Heart left ventricle (tissue), 16 donors: ENCODE measurements around the gene HYCC1. TPM values are rescaled to one million over a fixed set of nuclear protein-coding genes. Genes with fewer than 3 reads are reported as not detected.

Source experiments
- ATAC-seq, 4 donors: fragments of 200-7000 bp; cut with Tn5 transposase; one replicate each; pipeline ENCODE4 v1.9.1; 2020 to 2022; ENCODE audit warnings: moderate library complexity in 4 of 4, mild to moderate bottlenecking in 3 of 4, moderate number of reproducible peaks in 1 of 4
- DNase-seq, 5 donors: peaks; one replicate each; pipeline ENCODE4 v3.0.0-alpha.2; 2020
- H3K27ac ChIP-seq, 12 donors: fragments of 200-600 bp; sonication (generic) in 4 of 12; one replicate each; pipeline versions ENCODE4 v1.5.0 to v1.8.0; 2016 to 2022; ENCODE audit warnings: mild to moderate bottlenecking in 2 of 12
- H3K27me3 ChIP-seq, 9 donors: fragments of 200-600 bp; sonication (generic) in 2 of 9; one replicate each; pipeline versions ENCODE4 v1.5.1 to v1.8.0; 2016 to 2022; ENCODE audit warnings: mild to moderate bottlenecking in 3 of 9
- H3K36me3 ChIP-seq, 9 donors: fragments of 200-600 bp; sonication (generic) in 2 of 9; one replicate each; pipeline versions ENCODE4 v1.5.0 to v1.8.0; 2018 to 2022; ENCODE audit warnings: mild to moderate bottlenecking in 2 of 9
- H3K4me1 ChIP-seq, 12 donors: fragments of 200-600 bp; sonication (generic) in 4 of 12; one replicate each; pipeline versions ENCODE4 v1.5.0 to v1.8.0; 2016 to 2022; ENCODE audit warnings: mild to moderate bottlenecking in 3 of 12
- H3K4me3 ChIP-seq, 12 donors: fragments of 200-600 bp; sonication (generic) in 4 of 12; one replicate each; pipeline versions ENCODE4 v1.5.0 to v1.8.0; 2017 to 2022; ENCODE audit warnings: mild to moderate bottlenecking in 9 of 12, moderate library complexity in 4 of 12
- H3K9me3 ChIP-seq, 12 donors: fragments of 200-600 bp; sonication (generic) in 4 of 12; one replicate each; pipeline versions ENCODE4 v1.5.0 to v1.8.0; 2016 to 2022; ENCODE audit warnings: mild to moderate bottlenecking in 1 of 12
- POLR2A ChIP-seq, 2 donors: fragments of 450-650 bp; IDR thresholded peaks; one replicate each; pipeline ENCODE4 v1.6.1; 2017; ENCODE audit warnings: antibody characterized with exemption in 2 of 2, mild to moderate bottlenecking in 2 of 2, moderate library complexity in 2 of 2
- WGBS, 4 donors: extraction: QIAGEN DNeasy Blood & Tissue Kit in 2 of 4; methylation state at CpG; one replicate each; pipeline versions ENCODE4 v1.1.5 to v1.1.7; 2013 to 2018; 5-methylcytosine and 5-hydroxymethylcytosine counted together
- intact Hi-C, 10 donors: fragments of 100-400 bp; cut with DNase I; formaldehyde crosslinking; loops; one replicate each; pipeline versions ENCODE4 v1.11.1 to v1.14.2; 2022
- polyA plus RNA-seq, 2 donors: library from polyadenylated mRNA; stranded (reverse); fragments of 200-250 nt; gene quantifications; one replicate each; pipeline ENCODE4 v1.2.3, GENCODE V29; 2013
- total RNA-seq, 9 donors: library from RNA; depleted of rRNA in 2 of 9; stranded (reverse); fragments of >200 nt in 2 of 9; fragmentation: NEBNext Ultra II Directional in 3 of 9; extraction: Animal tissue kit (Norgen Biotek cat#: 25700) in 3 of 9; gene quantifications; one replicate each; pipeline versions ENCODE4 v1.1.0 to v1.2.4, GENCODE V29; 2016 to 2023
- TF ChIP-seq, protein P1 (sequence below), 12 donors: fragments of 200-600 bp; sonication (generic) in 4 of 12; IDR thresholded peaks; one replicate each; pipeline versions ENCODE4 v1.5.0 to v1.8.0; 2018 to 2022; ENCODE audit warnings: antibody characterized with exemption in 12 of 12, mild to moderate bottlenecking in 5 of 12
- donor health status: ischemic (EF 13 %, LVEDD 7.1; RV severe dilation, severe dysfunction).
- donor health status: healthy with polysubstance abuse.
- donor health status: DM: no; HTN: yes; CAD: no.
- donor health status: DM: no; HTN: no; CAD: no.
- donor health status: ischemic (EF 25% LVEDD 6.9; RV normal size, moderate dysfunction).
- donor health status: ischemic (EF 25% LVEDD 5.7; RV mildly dilated, moderate dysfunction).
- donor health status: healthy.
- donor health status: DM: yes; HTN: yes; CAD: no.
- donor health status: ischemic (EF 35%, LVEDD 5.7; RV mildly dilated, moderate dysfunction).
- donor health status: nonischemic (EF 11% LVEDD 7.7; RV severe dilation, severe dysfunction).
- donor health status: DM: yes; HTN: yes; CAD: no.
- donor health status: PGD.
- donor health status: ischemic (EF 29% LVEDD 5.4; RV normal size, mild dysfunction).
- donor health status: nonischemic (EF 23%, LVEDD 6.1; RV moderate dilation, normal function).

HYCC1 gene
- total and polyA plus RNA-seq, 11 donors, result 6.1 to 48.2 (median 33.2) TPM

DNA sequence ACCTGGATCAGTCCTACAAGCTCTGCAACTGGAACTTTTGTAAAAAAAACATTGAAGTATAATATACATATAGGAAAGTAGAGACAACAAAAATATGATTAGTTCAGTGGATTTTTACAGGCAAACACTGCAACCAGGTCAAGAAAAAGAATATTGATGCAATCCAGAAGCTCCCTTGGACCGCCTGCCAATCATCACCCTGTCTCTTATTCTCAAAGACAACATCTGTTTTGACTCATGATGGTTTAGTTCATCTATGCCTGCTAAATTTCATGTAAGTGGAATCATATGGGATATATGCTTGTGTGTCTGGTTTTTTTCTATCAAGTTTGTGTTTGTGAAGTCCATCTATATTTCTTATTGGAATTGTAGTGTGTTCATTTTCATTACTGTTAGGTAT, 7.7 kb upstream of the HYCC1 start:
- Histone ChIP-seq H3K27me3 (no peaks in the 10 kb centered on the region), H3K36me3 (no peaks in the 10 kb centered on the region), H3K4me1 (peaks cover 0 to 53% (median 4%) of the 10 kb centered on the region in 12 donors), H3K4me3 (no peak overlapping the region), H3K9me3 (peaks cover 0 to 8% (median 0%) of the 10 kb centered on the region in 12 donors), H3K27ac (peak overlapping the region in 3 of 12 donors; percentile 16 to 55 (median 19))
- intact Hi-C loops, result no loop called here
- no peak for DNase-seq
- no peak for TF ChIP-seq POLR2A (IDR thresholded peaks at IDR 0.05)
- TF ChIP-seq, protein P1, sequence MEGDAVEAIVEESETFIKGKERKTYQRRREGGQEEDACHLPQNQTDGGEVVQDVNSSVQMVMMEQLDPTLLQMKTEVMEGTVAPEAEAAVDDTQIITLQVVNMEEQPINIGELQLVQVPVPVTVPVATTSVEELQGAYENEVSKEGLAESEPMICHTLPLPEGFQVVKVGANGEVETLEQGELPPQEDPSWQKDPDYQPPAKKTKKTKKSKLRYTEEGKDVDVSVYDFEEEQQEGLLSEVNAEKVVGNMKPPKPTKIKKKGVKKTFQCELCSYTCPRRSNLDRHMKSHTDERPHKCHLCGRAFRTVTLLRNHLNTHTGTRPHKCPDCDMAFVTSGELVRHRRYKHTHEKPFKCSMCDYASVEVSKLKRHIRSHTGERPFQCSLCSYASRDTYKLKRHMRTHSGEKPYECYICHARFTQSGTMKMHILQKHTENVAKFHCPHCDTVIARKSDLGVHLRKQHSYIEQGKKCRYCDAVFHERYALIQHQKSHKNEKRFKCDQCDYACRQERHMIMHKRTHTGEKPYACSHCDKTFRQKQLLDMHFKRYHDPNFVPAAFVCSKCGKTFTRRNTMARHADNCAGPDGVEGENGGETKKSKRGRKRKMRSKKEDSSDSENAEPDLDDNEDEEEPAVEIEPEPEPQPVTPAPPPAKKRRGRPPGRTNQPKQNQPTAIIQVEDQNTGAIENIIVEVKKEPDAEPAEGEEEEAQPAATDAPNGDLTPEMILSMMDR (IDR thresholded peaks at IDR 0.05), result no peak
- ATAC-seq, result no peak
- 86 to 96% (median 92%) methylated on average over 1 of the region's 1 CpG for WGBS, 4 donors

DNA sequence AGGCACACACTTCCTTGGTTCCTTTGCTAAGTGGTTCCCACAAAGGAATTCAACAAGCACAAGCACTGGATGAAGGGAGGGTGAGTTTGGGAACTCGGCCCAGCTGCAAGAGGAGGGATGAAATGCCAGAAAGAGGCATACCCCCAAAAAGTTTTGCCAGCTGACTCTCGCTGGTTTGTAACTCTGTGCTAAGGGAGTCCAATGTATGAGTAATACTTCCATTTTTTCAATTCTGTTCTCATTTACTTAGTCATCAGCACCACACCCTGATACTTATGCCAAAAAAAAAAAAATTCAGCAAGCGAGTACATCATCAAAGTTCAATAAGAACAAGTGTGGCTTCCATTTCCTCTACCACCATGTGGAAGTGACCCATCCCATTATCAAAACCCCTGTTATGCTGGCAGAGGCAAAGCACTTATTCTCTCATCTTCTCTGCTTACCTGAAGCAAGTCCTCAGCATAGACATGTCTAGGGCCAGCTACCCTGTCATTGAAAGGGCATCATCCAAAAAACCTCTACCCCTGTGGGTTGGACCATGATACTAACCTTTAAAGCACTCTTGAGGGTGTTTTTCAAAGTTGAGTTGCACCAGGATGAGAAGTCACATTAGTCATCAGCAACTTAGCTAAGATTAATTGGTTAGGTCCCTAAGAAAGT, 6.9 kb upstream of the HYCC1 start:
- intact Hi-C loops, result no loop called here
- WGBS, 4 donors, result 39 to 64% (median 47%) methylated on average over 3 of the region's 3 CpGs
- TF ChIP-seq, protein P1 (IDR thresholded peaks at IDR 0.05), result no peak
- TF ChIP-seq POLR2A (IDR thresholded peaks at IDR 0.05), result no peak

GRCh38 chr7:23018750-23019149, 4.8 kb upstream of the HYCC1 start:
- intact Hi-C loops, result loop anchor here in 2 of 10 donors (5.0 to 10.0 kb wide), 3 partner anchors 39 to 166 kb away; partner anchors contain the start of gene NUP42 (in 1 of the 2)
- 46 to 64% (median 60%) methylated on average over 6 of the region's 6 CpGs for WGBS, 4 donors
- H3K27me3 ChIP-seq, result no peaks in the 10 kb centered on the region
- TF ChIP-seq, protein P1 (IDR thresholded peaks at IDR 0.05), result no peak
- TF ChIP-seq POLR2A (IDR thresholded peaks at IDR 0.05), result no peak
- H3K9me3 ChIP-seq, result peaks cover 0 to 8% (median 0%) of the 10 kb centered on the region in 12 donors
- no peaks in the 10 kb centered on the region for H3K36me3 ChIP-seq
- peaks cover 0 to 68% (median 8%) of the 10 kb centered on the region in 12 donors for H3K4me1 ChIP-seq
- H3K4me3 ChIP-seq, result no peak overlapping the region
- H3K27ac ChIP-seq, result no peak overlapping the region
- DNase-seq (no peak), ATAC-seq (no peak)

More for the DNA sequence above, 6.9 kb upstream of the HYCC1 start:
- ATAC-seq (peak in 3 of 4 donors; percentile 82 to 88 (median 87)), DNase-seq (peak in 2 of 5 donors; percentile 29 to 43)
- no peak overlapping the region for H3K4me3 ChIP-seq
- H3K27ac ChIP-seq, result peak overlapping the region in 5 of 12 donors; percentile 24 to 63 (median 50)
- no peaks in the 10 kb centered on the region for H3K36me3 ChIP-seq
- H3K4me1 ChIP-seq, result peaks cover 0 to 54% (median 4%) of the 10 kb centered on the region in 12 donors
- H3K9me3 ChIP-seq, result peaks cover 0 to 8% (median 0%) of the 10 kb centered on the region in 12 donors
- no peaks in the 10 kb centered on the region for H3K27me3 ChIP-seq

DNA sequence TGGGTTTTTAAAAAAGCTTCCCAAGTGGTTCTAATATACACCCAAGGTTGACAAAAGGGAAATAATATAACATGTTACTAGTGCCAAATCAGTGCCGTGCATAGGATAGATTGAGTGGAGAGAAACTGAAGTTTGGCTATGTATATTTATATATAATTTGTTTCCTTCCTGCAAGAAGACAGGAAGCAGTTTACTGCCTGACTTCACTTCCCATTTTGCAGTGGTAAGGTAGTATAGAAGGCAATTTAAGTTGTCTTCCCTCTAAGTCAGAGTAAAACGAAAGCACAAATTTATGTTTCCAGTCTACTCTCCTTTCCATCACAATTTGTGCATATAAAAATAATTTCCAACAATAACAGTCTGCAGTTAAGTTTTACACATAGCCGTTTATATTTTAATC, 3.4 kb upstream of the HYCC1 start:
- ATAC-seq (no peak), DNase-seq (no peak)
- no peak overlapping the region for H3K4me3 ChIP-seq
- intact Hi-C loops, result loop anchor here in 2 of 10 donors (5.0 to 10.0 kb wide), 3 partner anchors 40 to 167 kb away; partner anchors contain the start of gene NUP42 (in 1 of the 2)
- H3K36me3 ChIP-seq, result no peaks in the 10 kb centered on the region
- peaks cover 0 to 8% (median 0%) of the 10 kb centered on the region in 12 donors for H3K9me3 ChIP-seq
- H3K27ac ChIP-seq, result peak overlapping the region in 1 of 12 donors; percentile 44
- 55 to 72% (median 61%) methylated on average over 3 of the region's 3 CpGs for WGBS, 4 donors
- peaks cover 2 to 74% (median 12%) of the 10 kb centered on the region in 12 donors for H3K4me1 ChIP-seq
- no peaks in the 10 kb centered on the region for H3K27me3 ChIP-seq
- TF ChIP-seq POLR2A (IDR thresholded peaks at IDR 0.05), result no peak
